Dendritic cell treated with granulocyte-macrophage colony-stimulating factor and Interleukin-4, amounts not matched to agents 40 ng/mL and 50 ng/mL, for 4 days (primary cell): Measurements from ENCODE around the gene C6orf132.

Experiments used
- H3K27ac Mint-ChIP-seq: one replicate; pipeline ENCODE4 v1.8.0; 2022; ENCODE audit warnings: mild to moderate bottlenecking, mixed read lengths
- H3K27me3 Mint-ChIP-seq: one replicate; pipeline ENCODE4 v1.8.0; 2022; ENCODE audit warnings: mild to moderate bottlenecking, mixed read lengths
- H3K36me3 Mint-ChIP-seq: one replicate; pipeline ENCODE4 v1.8.0; 2022; ENCODE audit warnings: low read depth, mixed read lengths
- H3K4me1 Mint-ChIP-seq: one replicate; pipeline ENCODE4 v1.8.0; 2022; ENCODE audit warnings: low read depth, mixed read lengths
- H3K4me3 Mint-ChIP-seq: one replicate; pipeline ENCODE4 v1.8.0; 2022; ENCODE audit warnings: mild to moderate bottlenecking, moderate library complexity, mixed read lengths
- H3K9me3 Mint-ChIP-seq: one replicate; pipeline ENCODE4 v1.8.0; 2022; ENCODE audit warnings: mixed read lengths
- intact Hi-C: fragments of 100-400 bp; cut with micrococcal nuclease; formaldehyde crosslinking; loops from one replicate; pipeline ENCODE4 v1.15.0; 2022

C6orf132 gene

GRCh38 chr6:42099340-42100028, 42.9 kb downstream of the C6orf132 start:
- no peaks in the 10 kb centered on the region for H3K9me3 Mint-ChIP-seq
- intact Hi-C loops, result no loop called here
- peaks cover 13% of the 10 kb centered on the region for H3K27me3 Mint-ChIP-seq
- H3K4me1 Mint-ChIP-seq, result peaks cover 7% of the 10 kb centered on the region
- no peak overlapping the region for H3K4me3 Mint-ChIP-seq
- no peaks in the 10 kb centered on the region for H3K36me3 Mint-ChIP-seq
- H3K27ac Mint-ChIP-seq, result no peak overlapping the region

GRCh38 chr6:42095776-42096541, 46.5 kb downstream of the C6orf132 start:
- no peaks in the 10 kb centered on the region for H3K36me3 Mint-ChIP-seq
- H3K4me1 Mint-ChIP-seq, result no peaks in the 10 kb centered on the region
- H3K9me3 Mint-ChIP-seq, result no peaks in the 10 kb centered on the region
- peaks cover 3% of the 10 kb centered on the region for H3K27me3 Mint-ChIP-seq
- intact Hi-C loops, result no loop called here
- no peak overlapping the region for H3K27ac Mint-ChIP-seq
- no peak overlapping the region for H3K4me3 Mint-ChIP-seq

GRCh38 chr6:42095094-42095493, 47.3 kb downstream of the C6orf132 start:
- Mint-ChIP-seq H3K4me1 (no peaks in the 10 kb centered on the region), H3K9me3 (no peaks in the 10 kb centered on the region), H3K36me3 (no peaks in the 10 kb centered on the region), H3K27ac (no peak overlapping the region), H3K27me3 (peaks cover 4% of the 10 kb centered on the region), H3K4me3 (no peak overlapping the region)
- intact Hi-C loops, result no loop called here

- Mint-ChIP-seq H3K27me3 (peaks cover 2% of the 10 kb centered on the region), H3K4me1 (no peaks in the 10 kb centered on the region), H3K36me3 (no peaks in the 10 kb centered on the region), H3K27ac (no peak overlapping the region), H3K4me3 (no peak overlapping the region), H3K9me3 (no peaks in the 10 kb centered on the region)
- intact Hi-C loops, result no loop called here
These were observed 48.7 kb downstream of the C6orf132 start for GRCh38 chr6:42093582-42094329.

- no peaks in the 10 kb centered on the region for H3K4me1 Mint-ChIP-seq
These were observed 50.7 kb downstream of the C6orf132 start for GRCh38 chr6:42091718-42092023.

GRCh38 chr6:42090819-42091717, 51.4 kb downstream of the C6orf132 start:
- intact Hi-C loops, result no loop called here
- H3K4me1 Mint-ChIP-seq, result no peaks in the 10 kb centered on the region
- peaks cover 7% of the 10 kb centered on the region for H3K36me3 Mint-ChIP-seq
- no peaks in the 10 kb centered on the region for H3K9me3 Mint-ChIP-seq
- peaks cover 1% of the 10 kb centered on the region for H3K27me3 Mint-ChIP-seq
- H3K27ac Mint-ChIP-seq, result no peak overlapping the region
- no peak overlapping the region for H3K4me3 Mint-ChIP-seq

More at GRCh38 chr6:42091718-42092023, 50.7 kb downstream of the C6orf132 start:
- peaks cover 2% of the 10 kb centered on the region for H3K36me3 Mint-ChIP-seq
- H3K9me3 Mint-ChIP-seq, result no peaks in the 10 kb centered on the region
- H3K27ac Mint-ChIP-seq, result no peak overlapping the region
- H3K4me3 Mint-ChIP-seq, result no peak overlapping the region
- intact Hi-C loops, result no loop called here
- peaks cover 1% of the 10 kb centered on the region for H3K27me3 Mint-ChIP-seq

- Mint-ChIP-seq H3K4me1 (no peaks in the 10 kb centered on the region), H3K4me3 (no peak overlapping the region), H3K27ac (no peak overlapping the region), H3K27me3 (peaks cover 1% of the 10 kb centered on the region), H3K9me3 (no peaks in the 10 kb centered on the region), H3K36me3 (peaks cover 14% of the 10 kb centered on the region)
- intact Hi-C loops, result no loop called here
These were observed 54.3 kb downstream of the C6orf132 start for GRCh38 chr6:42088101-42088591.

GRCh38 chr6:42086046-42087035, 56.1 kb downstream of the C6orf132 start:
- H3K4me3 Mint-ChIP-seq, result no peak overlapping the region
- no peaks in the 10 kb centered on the region for H3K9me3 Mint-ChIP-seq
- H3K36me3 Mint-ChIP-seq, result peaks cover 32% of the 10 kb centered on the region
- intact Hi-C loops, result no loop called here
- no peaks in the 10 kb centered on the region for H3K4me1 Mint-ChIP-seq
- peaks cover 1% of the 10 kb centered on the region for H3K27me3 Mint-ChIP-seq
- H3K27ac Mint-ChIP-seq, result no peak overlapping the region

- H3K9me3 Mint-ChIP-seq, result no peaks in the 10 kb centered on the region
- no peak overlapping the region for H3K4me3 Mint-ChIP-seq
- H3K27ac Mint-ChIP-seq, result no peak overlapping the region
- no peaks in the 10 kb centered on the region for H3K4me1 Mint-ChIP-seq
- intact Hi-C loops, result no loop called here
- peaks cover 46% of the 10 kb centered on the region for H3K36me3 Mint-ChIP-seq
- H3K27me3 Mint-ChIP-seq, result no peaks in the 10 kb centered on the region
These were observed 57.5 kb downstream of the C6orf132 start for GRCh38 chr6:42084889-42085288.

GRCh38 chr6:42083530-42083929, 58.9 kb downstream of the C6orf132 start:
- H3K27me3 Mint-ChIP-seq, result no peaks in the 10 kb centered on the region
- no peaks in the 10 kb centered on the region for H3K4me1 Mint-ChIP-seq
- peaks cover 60% of the 10 kb centered on the region for H3K36me3 Mint-ChIP-seq
- H3K4me3 Mint-ChIP-seq, result no peak overlapping the region
- H3K27ac Mint-ChIP-seq, result no peak overlapping the region
- intact Hi-C loops, result no loop called here
- no peaks in the 10 kb centered on the region for H3K9me3 Mint-ChIP-seq

GRCh38 chr6:42079941-42080464, 62.4 kb downstream of the C6orf132 start:
- Mint-ChIP-seq H3K27me3 (no peaks in the 10 kb centered on the region), H3K27ac (no peak overlapping the region), H3K36me3 (peaks cover 81% of the 10 kb centered on the region), H3K4me1 (no peaks in the 10 kb centered on the region), H3K4me3 (no peak overlapping the region), H3K9me3 (no peaks in the 10 kb centered on the region)
- intact Hi-C loops, result no loop called here

GRCh38 chr6:42078386-42078785, 64.0 kb downstream of the C6orf132 start:
- Mint-ChIP-seq H3K4me3 (no peak overlapping the region), H3K36me3 (peaks cover 92% of the 10 kb centered on the region), H3K4me1 (no peaks in the 10 kb centered on the region), H3K27me3 (no peaks in the 10 kb centered on the region), H3K27ac (no peak overlapping the region), H3K9me3 (no peaks in the 10 kb centered on the region)
- intact Hi-C loops, result no loop called here
